ENCODE results near the gene MID1IP1. TPM values are rescaled to one million over a fixed set of nuclear protein-coding genes. Genes with fewer than 3 reads are reported as not detected.

MID1IP1 gene
- total RNA-seq, 1 donor from 2014 or later = 76.1 TPM

- DNase-seq (ENCODE audit: low spot score in 2 of 2) = no peak
- intact Hi-C loops (cut with DNase I) = loop anchor here (10.0 kb wide), 3 partner anchors 1288 to 1458 kb away; partner anchors contain the start of gene BCOR
- no peak for TF ChIP-seq CTCF (IDR thresholded peaks at IDR 0.05)
- Histone ChIP-seq H3K36me3 (no peaks in the 10 kb centered on the region), H3K27me3 (no peaks in the 10 kb centered on the region), H3K9me3 (no peaks in the 10 kb centered on the region), H3K27ac (peak overlapping the region in 1 of 2 donors; percentile 80), H3K4me3 (peak overlapping the region in 1 of 2 donors; percentile 78), H3K4me1 (peaks cover 0 to 5% of the 10 kb centered on the region in 2 donors)
These were observed 5.8 kb downstream of the MID1IP1 start for GRCh38 chrX:38806875-38807621.

- H3K4me1 ChIP-seq = peaks cover 0 to 5% of the 10 kb centered on the region in 2 donors
- no peaks in the 10 kb centered on the region for H3K36me3 ChIP-seq
- H3K4me3 ChIP-seq = no peak overlapping the region
- no peak for DNase-seq (ENCODE audit: low spot score in 2 of 2)
- TF ChIP-seq CTCF (IDR thresholded peaks at IDR 0.05) = no peak
- H3K9me3 ChIP-seq = no peaks in the 10 kb centered on the region
- no peak overlapping the region for H3K27ac ChIP-seq
- intact Hi-C loops (cut with DNase I) = loop anchor here (10.0 kb wide), 3 partner anchors 1287 to 1457 kb away; partner anchors contain the start of gene BCOR
- no peaks in the 10 kb centered on the region for H3K27me3 ChIP-seq
These were observed 6.6 kb downstream of the MID1IP1 start for GRCh38 chrX:38807873-38808272.

- no peak for TF ChIP-seq CTCF (IDR thresholded peaks at IDR 0.05)
These were observed 10.4 kb downstream of the MID1IP1 start for GRCh38 chrX:38811515-38812243.

GRCh38 chrX:38816155-38816554 is 14.9 kb downstream of the MID1IP1 start:
- H3K27ac ChIP-seq = no peak overlapping the region
- no peaks in the 10 kb centered on the region for H3K9me3 ChIP-seq
- no peaks in the 10 kb centered on the region for H3K4me1 ChIP-seq

More at GRCh38 chrX:38811515-38812243, 10.4 kb downstream of the MID1IP1 start:
- Histone ChIP-seq H3K36me3 (no peaks in the 10 kb centered on the region), H3K4me3 (no peak overlapping the region), H3K27ac (peak overlapping the region in 1 of 2 donors; percentile 8), H3K27me3 (no peaks in the 10 kb centered on the region), H3K4me1 (peaks cover 0 to 4% of the 10 kb centered on the region in 2 donors), H3K9me3 (no peaks in the 10 kb centered on the region)
- intact Hi-C loops (cut with DNase I) = no loop called here
- DNase-seq (ENCODE audit: low spot score in 2 of 2) = no peak

More at GRCh38 chrX:38816155-38816554, 14.9 kb downstream of the MID1IP1 start:
- no peak for DNase-seq (ENCODE audit: low spot score in 2 of 2)
- Histone ChIP-seq H3K4me3 (no peak overlapping the region), H3K36me3 (no peaks in the 10 kb centered on the region), H3K27me3 (no peaks in the 10 kb centered on the region)
- TF ChIP-seq CTCF (IDR thresholded peaks at IDR 0.05) = no peak
- intact Hi-C loops (cut with DNase I) = no loop called here

All from ascending aorta (tissue), 2 donors.